Cerebellar nuclear complex (tissue), 1 donor: ENCODE data around the gene THRAP3.
"Not testable (repeated sequence)": the region's sequence is repeated elsewhere in the genome, so short reads cannot be mapped to it uniquely, and the experiment has no call there.

Experiments used
- DNase-seq, 2 experiments: peaks; one replicate each; lab custom pipeline; 2025; lab: John Stamatoyannopoulos, UW

The THRAP3 gene

DNA sequence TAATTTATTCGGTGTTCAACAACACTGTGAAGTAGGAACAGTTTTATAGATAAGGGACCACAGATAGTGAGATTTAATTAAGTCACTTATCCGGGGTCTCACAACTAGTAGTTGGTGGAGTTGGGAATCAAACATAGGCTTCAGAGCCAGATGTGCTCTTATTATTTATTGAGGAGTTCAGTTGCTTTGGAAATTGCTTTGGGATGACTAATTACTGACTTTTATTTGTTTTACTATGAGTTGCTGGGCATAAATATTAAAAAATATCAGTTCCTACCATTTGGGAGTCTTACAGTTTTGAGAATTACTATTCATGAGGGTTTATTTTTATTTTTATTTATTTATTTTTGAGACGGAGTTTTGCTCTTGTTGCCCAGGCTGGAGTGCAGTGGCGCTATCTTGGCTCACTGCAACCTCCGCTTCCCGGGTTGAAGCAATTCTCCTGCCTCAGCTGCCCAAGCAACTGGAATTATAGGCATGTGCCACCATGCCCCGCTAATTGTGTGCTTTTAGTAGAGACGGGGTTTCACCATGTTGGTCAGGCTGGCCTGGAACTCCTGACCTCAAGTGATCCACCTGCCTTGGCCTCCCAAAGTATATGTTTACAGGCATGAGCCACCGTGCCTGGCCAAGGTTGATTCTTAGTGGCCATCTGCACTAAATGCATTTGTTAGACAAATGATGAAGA, 27.7 kb downstream of the THRAP3 start:
- DNase-seq, result no peak

DNA sequence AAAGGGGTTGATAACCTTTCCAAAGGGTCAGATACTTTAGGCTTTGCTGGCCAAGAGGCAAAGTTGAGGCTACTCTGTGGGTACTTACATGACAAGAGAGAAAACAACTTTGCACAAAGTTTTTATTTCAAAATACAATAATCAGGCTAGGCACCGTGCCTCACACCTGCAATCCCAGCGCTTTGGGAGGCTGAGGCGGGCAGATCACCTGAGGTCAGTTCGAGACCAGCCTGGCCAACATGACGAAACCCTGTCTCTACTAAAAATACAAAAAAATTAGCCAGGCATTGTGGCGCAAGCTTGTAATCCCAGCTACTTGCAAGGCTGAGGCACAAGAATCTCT, 28.2 kb downstream of the THRAP3 start:
- not testable (repeated sequence) for DNase-seq

DNA sequence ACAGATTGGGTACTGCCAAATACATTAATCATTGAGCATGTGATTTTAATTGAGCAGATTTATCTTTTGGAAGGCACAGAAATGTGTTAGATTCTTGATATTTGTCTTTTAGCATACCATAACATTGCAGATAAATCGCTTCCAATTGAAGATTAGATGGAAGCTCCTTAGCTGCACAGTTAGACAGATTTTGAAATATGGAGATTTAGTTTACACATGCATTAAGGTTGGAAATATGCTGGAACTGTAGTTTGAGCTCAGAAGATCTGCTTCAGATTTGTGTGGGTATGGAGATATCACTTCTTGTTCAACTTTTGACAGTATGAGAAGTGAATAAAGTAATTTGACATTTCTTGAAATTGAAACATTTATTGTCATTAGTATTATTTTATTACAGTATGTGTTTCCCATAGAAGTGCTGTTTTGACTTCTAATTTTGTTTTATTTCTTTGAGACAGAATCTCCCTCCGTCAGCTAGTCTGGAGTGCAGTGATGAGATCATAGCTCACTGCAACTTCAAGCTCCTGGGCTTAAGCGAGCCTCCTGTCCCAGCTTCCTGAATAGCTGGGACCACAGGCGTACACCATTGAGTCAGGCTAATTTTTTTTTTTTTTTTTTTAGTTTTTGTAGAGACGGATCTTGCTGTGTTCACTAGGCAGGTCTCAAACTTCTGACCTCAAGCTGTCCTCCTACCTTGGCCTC, 29.1 kb downstream of the THRAP3 start:
- DNase-seq, result no peak

DNA sequence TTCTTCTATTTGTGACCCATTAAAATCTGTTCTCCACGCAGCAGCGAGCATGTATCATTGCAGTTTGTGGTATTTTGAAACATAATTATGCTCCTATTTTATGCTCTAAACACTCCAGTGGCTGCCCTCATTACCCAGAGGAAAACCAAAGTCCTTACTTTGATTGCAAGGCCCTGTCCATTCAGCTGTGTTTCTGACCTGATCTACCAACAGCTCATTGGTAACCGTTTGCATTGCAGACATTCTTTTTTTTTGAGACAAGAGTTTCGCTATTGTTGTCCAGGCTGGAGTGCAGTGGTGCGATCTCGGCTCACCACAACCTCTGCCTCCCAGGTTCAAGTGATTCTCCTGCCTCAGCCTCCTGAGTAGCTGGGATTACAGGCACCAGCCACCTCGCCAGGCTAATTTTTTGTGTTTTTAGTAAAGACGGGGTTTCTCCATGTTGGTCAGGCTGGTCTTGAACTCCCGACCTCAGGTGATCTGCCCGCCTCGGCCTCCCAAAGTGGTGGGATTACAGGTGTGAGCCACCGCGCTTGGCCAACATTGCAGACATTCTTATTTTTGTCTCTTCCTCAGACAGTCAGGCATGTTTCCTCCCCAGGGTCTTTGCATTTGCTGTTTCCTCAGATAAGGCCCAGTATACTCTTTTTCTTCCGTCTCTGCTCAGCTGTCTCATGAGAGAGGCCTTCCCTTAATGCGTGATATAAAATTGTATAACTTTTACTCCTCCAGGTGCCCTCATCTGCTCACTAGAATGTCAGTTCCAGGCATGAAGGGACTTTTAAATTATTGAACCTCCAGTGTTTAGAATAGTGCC, 32.5 kb downstream of the THRAP3 start:
- DNase-seq, result no peak

DNA sequence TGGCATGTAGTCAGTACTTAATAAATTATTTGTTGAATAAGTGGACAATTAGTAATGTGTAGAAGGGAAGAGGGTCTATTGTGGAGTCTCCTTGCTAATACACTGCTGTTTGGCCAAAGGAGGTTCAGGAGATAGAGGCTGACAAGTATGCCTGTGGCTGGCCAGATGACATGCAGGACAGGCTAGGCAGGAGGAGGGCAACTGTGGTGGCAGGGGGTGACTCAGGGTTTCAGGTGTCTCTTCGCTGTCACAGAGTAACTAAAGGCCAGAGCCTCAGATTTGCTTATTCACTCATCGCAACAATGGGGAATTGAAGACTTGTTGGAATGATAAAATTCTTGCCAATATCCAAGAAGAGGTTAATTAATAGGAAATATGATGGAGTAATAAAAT, 33.1 kb downstream of the THRAP3 start:
- DNase-seq, result no peak

DNA sequence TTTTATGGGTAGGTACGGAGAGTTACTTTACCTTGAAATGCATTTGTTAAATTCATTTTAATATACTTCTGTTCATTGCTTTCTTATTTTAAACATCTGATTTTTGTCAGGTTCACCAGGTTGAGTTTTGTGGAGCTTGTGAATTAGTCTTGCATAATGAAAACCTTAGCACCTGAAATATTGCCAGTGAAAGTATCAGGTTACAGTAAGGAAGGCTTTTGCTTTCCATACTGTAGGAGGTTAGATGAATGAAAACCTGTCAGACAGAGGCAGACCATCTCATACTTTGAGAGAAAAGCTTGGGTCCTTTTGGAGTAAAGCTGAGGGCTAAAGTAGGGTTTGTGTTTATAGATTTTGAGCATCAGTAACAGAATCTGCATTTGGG, 34.7 kb downstream of the THRAP3 start:
- DNase-seq, result no peak

DNA sequence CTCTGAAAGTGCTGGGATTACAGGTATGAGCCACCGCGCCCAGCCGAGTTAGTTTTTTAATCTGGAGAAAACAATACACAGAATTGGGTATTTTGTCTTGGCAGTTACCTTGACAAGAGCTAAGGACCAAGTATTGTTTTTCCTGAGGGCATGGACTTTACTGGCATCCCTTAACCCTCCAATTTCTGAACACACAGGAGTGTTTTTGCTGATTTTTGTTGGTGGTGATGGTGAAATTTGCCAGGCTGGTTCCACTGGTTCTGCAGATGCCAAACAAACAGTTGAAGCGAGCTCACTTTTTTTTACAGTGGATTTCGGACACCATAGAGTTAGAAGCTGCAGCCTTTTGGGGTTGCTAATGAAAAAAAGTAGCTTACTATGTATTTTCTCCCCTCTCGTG, 44.7 kb downstream of the THRAP3 start:
- DNase-seq, result no peak

DNA sequence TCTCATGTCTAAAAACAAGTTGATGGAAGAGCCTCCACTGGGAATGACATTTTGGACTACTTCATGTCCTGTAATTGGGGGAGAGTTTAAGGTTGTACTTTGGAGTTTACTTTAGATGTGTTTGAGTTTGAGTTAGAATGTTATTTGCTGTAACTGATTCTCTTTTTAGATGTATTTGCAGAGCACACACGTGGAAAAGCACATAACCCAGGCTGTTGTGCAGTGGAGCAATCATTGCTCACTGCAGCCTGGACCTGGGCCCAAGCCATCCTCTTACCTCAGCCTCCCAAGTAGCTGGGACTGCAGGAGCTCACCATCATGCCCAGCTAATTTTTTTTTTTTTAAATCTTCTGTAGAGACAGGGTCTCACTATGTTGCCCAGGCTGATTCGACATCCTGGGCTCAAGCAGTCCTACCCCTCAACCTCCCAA, 45.2 kb downstream of the THRAP3 start:
- no peak for DNase-seq

DNA sequence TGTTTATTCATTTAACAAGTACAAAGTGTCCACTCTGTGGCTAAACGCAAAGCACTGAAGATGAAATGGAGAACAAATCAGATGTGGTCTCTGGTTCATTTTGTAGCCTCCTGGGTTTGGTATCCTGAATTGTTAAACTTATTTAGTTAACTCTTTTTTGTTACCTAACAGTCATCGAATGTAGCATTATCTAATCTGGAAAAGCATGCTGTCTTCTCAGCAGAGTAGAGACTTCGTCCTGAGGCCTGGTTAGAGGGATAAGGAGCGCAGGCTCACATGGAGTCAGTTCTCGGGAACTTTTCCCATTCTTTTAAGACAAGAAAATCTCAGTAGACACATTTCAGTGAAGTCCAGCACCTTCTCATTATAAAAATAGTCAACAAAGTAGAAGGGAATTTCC, 48.8 kb downstream of the THRAP3 start:
- DNase-seq, result no peak

DNA sequence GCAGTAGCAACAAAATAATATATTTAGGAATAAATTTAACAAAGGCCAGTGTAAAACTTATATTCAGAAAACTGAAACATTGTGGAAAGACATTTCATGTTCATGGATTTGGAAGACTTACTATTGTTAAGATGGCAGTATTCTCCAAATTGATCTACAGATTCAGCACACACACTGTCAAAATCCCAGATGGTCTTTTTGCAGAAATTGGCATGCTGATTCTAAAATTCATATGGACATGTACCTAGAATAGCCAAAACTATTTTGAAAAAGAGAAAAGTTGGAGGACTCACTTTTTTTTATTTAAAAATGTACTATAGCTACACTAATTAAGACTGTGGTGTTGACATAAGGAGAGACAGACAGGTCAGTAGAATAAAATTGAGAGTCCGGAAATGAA, 50.0 kb downstream of the THRAP3 start:
- no peak for DNase-seq

DNA sequence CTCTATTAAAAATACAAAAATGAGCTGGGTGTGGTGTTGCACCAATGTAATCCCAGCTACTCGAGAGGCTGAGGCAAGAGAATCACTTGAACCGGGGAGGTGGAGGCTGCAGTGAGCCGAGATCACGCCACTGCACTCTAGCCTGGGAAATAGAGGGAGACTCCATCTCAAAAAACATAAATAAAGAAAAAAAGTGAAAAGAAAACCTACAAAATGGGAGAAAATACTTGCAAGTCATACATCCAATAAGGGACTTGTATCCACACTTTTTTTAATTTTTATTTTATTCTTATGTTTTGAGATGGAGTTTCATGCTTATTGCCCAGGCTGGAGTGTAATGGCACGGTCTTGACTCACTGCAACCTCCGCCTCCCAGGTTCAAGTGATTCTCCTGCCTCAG, 52.4 kb downstream of the THRAP3 start:
- DNase-seq, result no peak

DNA sequence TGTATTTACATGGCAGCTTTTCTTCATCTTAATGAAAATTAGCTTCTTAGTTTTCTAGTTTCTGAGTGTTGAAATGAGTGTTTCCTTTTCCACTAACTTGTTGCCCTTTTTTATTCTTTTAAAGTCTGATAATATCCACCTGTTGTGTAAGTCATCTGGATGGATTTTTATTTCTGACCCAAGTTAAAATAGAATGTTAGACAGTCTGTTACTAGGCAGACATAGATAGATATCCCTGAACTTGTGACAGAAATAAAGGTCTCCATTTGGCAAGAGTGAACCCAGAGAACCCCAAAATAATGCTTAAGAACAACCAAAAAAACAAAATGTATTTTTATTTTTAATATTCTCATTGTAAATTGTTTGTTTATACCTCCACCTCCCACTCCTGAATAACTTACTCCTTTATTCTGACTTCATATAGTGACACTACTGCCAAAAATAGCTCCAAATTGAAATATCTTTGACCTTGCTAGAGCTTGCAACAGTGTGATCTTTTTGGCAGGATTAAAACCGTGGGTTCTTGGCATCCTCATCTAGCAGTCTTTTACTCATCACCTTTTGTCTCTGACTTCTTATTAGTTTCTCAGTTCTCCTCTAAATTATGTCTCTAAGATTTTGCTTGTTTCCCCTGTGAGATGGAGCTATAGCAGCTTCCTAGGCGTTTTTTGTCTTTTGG, 55.0 kb downstream of the THRAP3 start:
- DNase-seq, result no peak

DNA sequence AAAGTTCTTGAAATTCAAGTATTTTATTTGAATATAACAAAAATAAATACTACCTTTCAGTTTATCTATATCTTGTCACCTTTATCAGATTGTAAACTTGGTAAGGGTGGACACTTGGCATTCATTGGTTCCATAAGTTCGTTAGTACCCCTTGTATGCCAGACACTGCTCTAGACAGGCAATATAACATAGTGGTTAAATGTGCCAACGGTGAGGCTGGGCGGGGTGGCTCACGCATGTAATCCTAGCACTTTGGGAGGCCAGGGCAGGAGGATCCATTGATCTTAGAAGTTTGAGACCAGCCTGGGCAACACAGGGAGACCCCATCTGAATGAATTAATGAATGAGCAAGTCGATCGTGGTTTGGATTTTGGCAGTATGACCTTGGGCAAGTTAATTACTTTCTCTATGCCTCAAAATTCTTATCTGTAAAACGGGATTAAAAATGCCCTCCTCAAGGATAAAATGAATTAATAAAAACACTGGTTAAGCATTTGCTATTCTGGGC, 55.6 kb downstream of the THRAP3 start:
- no peak for DNase-seq

DNA sequence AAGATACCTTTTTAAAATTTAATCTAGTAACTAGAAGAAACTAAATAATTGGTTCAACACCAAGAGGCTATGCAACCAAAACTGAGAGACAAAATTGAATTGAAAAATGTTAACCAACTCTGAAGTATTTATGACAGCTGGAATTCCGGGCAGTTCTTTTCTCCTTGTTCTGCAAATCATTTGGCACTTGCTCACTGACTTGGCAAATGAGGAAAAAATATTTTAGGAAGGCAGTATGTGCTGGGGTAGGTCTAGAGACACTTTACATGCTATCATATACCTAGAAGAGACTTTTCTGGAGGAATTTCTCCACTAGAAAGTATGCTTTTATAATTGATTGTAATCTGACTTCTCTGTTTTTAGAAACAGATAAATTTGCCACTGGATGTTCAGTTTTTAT, 59.8 kb downstream of the THRAP3 start:
- DNase-seq, result no peak

DNA sequence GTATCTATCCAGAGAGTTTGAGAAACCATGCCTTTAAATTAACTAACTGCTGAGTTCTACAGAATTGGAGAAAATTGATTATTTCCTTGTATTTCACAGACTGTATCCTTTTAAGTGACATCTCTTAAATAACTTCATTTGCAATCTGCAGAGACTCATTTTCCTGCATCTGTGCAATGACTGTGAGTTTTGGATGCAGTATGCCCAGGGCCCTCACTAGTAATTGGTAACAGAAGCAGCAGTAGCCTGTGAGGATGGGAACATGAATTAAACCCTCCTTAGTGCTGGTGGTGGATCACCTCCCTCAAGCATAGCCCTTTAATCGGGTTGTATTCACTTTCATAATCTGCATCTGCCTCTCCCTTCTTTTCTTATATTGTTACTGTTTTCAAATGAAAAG, 60.3 kb downstream of the THRAP3 start:
- no peak for DNase-seq

DNA sequence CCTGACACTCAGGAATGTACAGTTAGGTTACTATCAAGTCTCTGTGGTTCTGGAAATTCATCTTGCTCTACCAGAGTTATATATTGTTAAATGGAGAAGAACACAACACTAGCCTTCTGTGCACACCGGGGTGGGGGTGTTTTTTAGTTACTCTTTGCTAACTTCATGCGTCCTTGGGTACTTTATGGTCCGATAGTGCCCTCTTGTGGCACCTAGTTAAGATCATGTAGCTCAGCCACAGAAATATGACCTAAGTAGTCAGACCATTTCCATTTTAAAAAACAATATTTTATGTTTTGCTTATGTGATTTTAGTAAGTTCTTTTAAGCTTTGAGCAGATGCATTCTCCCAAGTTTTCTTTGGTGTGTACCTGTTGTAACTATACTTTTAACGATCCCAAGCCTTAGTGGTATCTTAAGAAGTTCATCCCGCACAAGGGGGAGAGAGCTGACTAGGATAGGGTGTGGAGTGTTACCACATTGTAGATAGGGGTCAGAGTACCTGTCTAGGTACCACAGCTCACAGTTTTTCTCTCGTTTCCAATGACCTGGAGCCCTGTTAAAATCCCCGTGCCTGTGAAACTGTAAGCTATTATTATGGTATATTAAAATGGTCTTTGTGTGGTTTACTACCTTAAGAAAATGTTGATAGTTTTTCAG, 61.3 kb downstream of the THRAP3 start:
- DNase-seq, result peak in 1 of 2 experiments; percentile 26

DNA sequence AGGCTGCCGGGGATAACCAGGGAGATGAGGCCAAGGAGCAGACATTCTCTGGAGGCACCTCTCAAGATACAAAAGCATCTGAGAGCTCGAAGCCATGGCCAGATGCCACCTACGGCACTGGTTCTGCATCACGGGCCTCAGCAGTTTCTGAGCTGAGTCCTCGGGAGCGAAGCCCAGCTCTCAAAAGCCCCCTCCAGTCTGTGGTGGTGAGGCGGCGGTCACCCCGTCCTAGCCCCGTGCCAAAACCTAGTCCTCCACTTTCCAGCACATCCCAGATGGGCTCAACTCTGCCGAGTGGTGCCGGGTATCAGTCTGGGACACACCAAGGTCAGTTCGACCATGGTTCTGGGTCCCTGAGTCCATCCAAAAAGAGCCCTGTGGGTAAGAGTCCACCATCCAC, 62.6 kb downstream of the THRAP3 start:
- no peak for DNase-seq

DNA sequence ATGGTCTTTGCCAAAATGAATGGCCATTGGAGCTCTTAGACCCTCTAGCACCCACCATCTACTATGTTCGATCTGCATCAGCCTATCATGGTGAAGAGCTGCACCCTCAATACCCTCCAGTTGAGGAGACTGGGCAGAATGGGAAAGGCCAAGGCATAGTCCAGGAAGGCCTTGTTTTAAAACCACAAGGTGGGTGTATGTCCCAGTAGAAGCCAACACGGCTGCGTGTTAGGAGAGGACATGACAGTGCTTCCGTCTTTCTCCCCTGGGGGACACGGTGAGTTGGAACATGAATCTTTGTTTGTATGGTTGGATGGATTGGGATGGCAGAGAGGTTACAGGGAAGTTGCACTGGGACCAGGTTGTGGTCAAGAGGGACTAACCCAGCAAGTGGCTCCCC, 63.4 kb downstream of the THRAP3 start:
- DNase-seq, result no peak

DNA sequence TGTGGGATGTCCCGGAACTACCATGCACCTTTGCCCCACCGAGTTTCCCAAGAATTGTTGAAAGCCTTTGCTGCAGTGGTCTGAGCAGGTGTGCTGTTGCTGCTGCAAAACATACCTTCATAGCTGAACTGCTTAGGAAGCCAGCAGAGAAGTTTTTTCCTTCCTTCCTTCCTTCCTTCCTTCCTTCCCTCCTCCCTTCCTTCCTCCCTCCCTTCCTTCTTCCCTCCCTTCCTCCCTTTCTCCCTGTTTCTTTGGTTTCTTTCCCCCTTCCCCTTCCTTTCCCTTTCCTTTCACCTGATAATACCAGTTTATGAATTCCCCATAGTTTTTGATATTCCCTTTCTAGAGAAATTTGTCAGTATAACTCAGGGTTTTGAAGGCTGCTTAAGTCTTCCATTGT, 71.1 kb downstream of the THRAP3 start:
- no peak for DNase-seq

DNA sequence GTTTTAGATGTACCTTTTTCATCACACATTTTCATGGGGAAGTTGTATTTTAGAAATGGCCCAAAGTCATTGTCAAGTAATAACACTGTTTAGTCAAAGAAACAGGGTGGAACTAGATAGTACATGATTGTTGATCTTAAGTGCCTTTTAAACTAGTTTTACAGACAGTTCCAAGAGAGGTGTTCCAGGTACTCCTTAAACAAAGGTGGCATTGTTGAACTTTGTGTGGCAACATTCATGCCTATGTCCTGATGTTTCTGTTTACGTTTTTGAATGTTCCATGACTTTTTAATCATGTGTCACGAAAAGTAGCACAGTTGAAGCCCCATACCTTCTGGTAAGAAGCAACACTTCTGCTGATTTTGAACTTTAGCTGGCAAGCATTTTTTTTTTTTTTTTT, 72.8 kb downstream of the THRAP3 start:
- no peak for DNase-seq

DNA sequence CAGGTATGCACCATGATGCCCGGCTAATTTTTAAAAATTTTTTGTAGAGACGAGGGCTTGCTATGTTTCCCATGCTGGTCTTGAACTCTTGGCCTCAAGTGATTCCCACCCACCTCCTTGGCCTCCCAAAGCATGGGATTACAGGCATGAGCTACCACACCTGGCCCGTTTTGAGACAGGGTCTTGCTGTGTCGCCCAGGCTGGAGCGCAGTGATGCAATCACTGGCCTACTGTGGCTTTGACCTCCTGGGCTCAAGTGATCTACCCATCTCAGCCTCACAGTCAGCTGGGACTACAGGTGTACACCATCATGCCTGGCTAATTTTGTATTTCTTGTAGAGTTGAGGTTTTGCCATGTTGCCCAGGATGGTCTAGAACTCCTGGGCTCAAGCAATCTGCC, 74.4 kb downstream of the THRAP3 start:
- DNase-seq, result no peak

DNA sequence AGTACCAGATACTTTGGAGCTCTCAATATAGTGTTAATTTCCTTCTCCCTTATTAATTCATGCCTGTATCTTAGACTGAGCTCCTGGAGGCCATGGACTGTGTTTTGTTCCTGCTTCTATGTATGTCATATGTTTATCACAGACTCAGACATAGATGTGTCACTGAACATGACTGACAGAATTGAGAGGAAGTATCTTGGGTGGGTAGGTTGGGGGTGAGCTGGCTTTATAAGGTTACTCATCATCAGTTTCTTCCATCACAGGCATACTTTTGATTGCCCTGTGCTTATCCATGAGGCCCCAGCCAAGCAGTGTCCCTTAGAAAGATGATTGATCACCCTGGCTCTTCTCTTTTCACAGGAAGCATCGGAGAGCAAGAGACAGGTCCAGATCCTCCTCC, 76.3 kb downstream of the THRAP3 start:
- no peak for DNase-seq
